ENCODE data around the gene TCF25. TPM values are rescaled to one million over a fixed set of nuclear protein-coding genes. Genes with fewer than 3 reads are reported as not detected.
"Not testable (repeated sequence)": the region's sequence is repeated elsewhere in the genome, so short reads cannot be mapped to it uniquely, and the experiment has no call there.

TCF25 gene
- total RNA-seq, 1 donor from 2014 or later: 272 TPM

DNA sequence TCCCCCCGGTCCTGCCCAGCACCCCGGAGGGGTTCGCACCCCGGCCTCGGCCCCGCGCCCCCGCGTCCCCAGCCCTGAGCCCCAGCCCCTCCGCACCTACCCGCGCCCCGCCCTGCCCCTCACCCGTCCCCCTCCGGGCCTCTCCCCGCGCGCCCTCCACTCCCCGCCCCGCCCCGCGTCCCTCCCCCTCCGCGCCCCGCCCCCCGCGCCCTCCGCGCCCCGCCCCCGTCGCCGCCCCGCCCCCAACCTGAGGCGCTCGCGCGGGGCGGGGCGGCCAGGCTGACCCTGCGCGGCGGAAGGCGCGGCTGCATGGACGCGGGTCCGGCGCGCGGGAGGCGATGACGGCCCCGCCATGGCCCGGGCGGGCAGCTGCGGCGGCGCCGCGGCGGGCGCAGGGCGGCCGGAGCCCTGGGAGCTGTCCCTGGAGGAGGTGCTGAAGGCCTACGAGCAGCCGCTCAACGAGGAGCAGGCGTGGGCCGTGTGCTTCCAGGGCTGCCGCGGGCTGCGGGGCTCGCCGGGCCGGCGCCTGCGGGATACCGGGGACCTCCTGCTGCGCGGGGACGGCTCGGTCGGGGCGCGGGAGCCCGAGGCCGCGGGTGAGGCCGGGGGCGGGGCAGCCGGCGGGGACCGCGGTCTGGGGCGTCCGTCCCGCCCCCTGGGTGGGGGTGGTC is 45.1 kb upstream of the TCF25 start, which contains the start of gene SPIRE2:
Gene SPIRE2 (plus strand): TSS at position 277 of the 671 bp plus-strand sequence. CDS start 76 bp downstream, at position 353.
- Mint-ChIP-seq H3K9me3 (ENCODE audit: unreplicated experiment) (peaks cover 8% of the 10 kb centered on the region), H3K27ac (ENCODE audit: unreplicated experiment) (peak within 1 kb of the TSS; percentile 81), H3K4me1 (ENCODE audit: low read depth, unreplicated experiment) (peaks cover 13% of the 10 kb centered on the region), H3K4me3 (ENCODE audit: unreplicated experiment) (peak within 1 kb of the TSS; percentile 93), H3K36me3 (ENCODE audit: unreplicated experiment) (no peaks in the 10 kb centered on the region), H3K27me3 (ENCODE audit: unreplicated experiment) (peaks cover 8% of the 10 kb centered on the region)
- peak; percentile 81 for DNase-seq
- TF ChIP-seq, protein P1, sequence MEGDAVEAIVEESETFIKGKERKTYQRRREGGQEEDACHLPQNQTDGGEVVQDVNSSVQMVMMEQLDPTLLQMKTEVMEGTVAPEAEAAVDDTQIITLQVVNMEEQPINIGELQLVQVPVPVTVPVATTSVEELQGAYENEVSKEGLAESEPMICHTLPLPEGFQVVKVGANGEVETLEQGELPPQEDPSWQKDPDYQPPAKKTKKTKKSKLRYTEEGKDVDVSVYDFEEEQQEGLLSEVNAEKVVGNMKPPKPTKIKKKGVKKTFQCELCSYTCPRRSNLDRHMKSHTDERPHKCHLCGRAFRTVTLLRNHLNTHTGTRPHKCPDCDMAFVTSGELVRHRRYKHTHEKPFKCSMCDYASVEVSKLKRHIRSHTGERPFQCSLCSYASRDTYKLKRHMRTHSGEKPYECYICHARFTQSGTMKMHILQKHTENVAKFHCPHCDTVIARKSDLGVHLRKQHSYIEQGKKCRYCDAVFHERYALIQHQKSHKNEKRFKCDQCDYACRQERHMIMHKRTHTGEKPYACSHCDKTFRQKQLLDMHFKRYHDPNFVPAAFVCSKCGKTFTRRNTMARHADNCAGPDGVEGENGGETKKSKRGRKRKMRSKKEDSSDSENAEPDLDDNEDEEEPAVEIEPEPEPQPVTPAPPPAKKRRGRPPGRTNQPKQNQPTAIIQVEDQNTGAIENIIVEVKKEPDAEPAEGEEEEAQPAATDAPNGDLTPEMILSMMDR (IDR thresholded peaks at IDR 0.05; ENCODE audit: partially characterized antibody, unreplicated experiment): no peak

DNA sequence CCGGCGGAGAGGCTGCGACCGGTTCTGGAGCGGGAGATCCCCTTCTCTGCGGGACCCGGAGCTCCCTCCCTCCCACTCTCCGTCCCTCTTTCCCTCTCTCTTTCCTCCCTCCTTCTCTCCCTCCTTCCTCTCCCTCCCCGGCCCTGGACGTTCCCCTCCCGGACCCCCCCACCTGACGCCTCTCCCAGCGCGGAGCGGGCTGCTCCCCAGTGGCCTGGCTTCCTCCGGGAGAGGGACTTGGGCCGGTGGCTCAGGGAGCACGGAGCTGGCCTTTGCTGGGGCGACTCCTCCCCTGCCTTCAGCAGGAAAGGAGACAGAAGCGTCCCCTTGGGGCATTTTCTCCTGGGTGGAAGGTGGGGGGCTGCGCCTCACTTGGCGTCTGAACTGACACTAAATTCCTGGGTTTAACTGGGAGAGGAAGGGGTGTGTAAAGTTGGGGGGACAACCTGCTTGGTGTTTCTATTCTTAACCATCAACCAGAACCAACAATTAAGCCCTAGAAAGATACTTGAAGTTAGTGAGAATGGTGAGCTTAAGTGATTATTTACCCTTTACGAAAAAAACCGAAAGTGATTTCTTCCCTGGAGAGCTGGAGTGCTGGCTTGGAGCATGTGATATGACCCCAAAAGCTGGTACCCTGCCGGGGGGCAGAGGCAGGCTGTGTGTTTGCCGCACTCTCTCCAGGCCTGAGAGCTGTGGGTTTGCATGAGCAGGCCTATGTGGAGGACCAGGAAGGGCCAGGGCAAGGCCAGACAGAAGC is 44.3 kb upstream of the TCF25 start:
- DNase-seq: no peak
- peak overlapping the region; percentile 93 for H3K4me3 Mint-ChIP-seq (ENCODE audit: unreplicated experiment)

DNA sequence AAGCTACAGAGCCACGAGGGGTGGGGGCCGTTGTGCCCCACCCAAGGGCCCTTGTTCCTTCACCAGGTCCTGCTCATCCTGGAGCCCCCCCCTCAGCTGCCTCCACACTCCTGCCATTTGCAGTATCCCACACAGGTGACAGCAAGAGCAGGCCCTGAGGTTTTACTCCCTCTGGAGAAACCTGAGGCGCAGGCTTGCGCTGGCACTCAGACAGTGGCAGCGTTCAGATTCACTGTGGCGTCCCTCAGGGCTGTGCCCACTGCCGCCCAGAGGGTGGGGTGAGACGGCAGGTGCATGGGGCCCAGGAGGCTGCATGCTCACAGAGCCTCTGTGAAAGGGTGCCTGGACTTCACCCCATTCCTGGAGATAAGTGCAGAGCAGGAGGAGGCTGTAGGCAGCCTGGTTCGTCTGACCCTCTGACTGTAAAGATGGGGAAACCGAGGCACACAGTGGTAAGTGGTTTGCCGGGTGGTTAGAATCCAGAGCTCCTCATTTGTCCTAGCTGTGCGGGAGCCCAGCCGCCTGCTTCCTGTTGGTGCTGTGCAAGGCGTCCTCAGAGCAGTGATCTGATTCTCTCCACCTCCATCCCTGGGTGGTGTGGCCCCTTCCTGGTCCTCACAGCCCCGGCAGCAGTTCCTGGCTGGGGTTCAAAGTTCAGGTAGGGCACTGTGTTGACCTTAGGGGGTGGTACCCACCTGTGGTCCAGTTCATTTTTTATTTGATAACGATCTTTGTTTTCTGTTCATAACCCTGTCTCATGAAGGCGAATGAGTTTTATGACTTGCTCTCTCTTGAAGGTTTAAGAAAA is 43.6 kb upstream of the TCF25 start:
- Mint-ChIP-seq H3K4me1 (ENCODE audit: low read depth, unreplicated experiment) (peaks cover 13% of the 10 kb centered on the region), H3K9me3 (ENCODE audit: unreplicated experiment) (peaks cover 9% of the 10 kb centered on the region), H3K4me3 (ENCODE audit: unreplicated experiment) (peak overlapping the region; percentile 38), H3K27ac (ENCODE audit: unreplicated experiment) (no peak overlapping the region), H3K36me3 (ENCODE audit: unreplicated experiment) (peaks cover 9% of the 10 kb centered on the region), H3K27me3 (ENCODE audit: unreplicated experiment) (peaks cover 9% of the 10 kb centered on the region)
- no peak for DNase-seq
- TF ChIP-seq, protein P1 (IDR thresholded peaks at IDR 0.05; ENCODE audit: partially characterized antibody, unreplicated experiment): no peak

More for the DNA sequence above, 44.3 kb upstream of the TCF25 start:
- H3K27ac Mint-ChIP-seq (ENCODE audit: unreplicated experiment): peak overlapping the region; percentile 81
- TF ChIP-seq, protein P1 (IDR thresholded peaks at IDR 0.05; ENCODE audit: partially characterized antibody, unreplicated experiment): no peak
- peaks cover 7% of the 10 kb centered on the region for H3K27me3 Mint-ChIP-seq (ENCODE audit: unreplicated experiment)
- H3K36me3 Mint-ChIP-seq (ENCODE audit: unreplicated experiment): peaks cover 4% of the 10 kb centered on the region
- peaks cover 13% of the 10 kb centered on the region for H3K4me1 Mint-ChIP-seq (ENCODE audit: low read depth, unreplicated experiment)
- H3K9me3 Mint-ChIP-seq (ENCODE audit: unreplicated experiment): peaks cover 9% of the 10 kb centered on the region

DNA sequence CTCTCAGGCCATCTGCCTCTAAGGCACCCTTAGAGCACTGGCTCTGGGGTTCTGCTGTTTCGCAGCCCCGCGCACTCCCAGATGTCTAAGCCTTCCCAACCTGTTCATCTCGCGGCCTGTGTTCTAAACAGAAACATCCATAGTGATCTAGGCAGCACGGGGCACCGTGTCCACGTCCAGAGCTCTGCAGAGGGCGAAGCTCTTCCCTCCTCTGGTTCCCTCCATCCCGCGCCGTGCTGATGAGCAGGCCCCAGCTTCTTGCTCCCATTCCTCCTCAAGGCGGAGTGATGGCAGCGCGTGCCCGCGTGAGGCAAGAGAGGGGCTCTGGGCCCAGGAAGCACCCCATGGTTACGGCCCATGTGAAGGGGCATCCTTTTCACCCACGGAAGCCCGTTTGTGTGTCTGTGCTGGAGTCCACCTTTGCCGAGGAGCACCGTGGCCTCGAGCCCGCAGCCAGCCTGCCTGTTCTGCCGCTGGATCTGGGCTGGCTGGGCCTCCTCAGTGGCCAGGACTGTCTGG is 41.5 kb upstream of the TCF25 start:
- Mint-ChIP-seq H3K27ac (ENCODE audit: unreplicated experiment) (peak overlapping the region; percentile 17), H3K27me3 (ENCODE audit: unreplicated experiment) (peaks cover 16% of the 10 kb centered on the region), H3K4me1 (ENCODE audit: low read depth, unreplicated experiment) (peaks cover 13% of the 10 kb centered on the region), H3K9me3 (ENCODE audit: unreplicated experiment) (peaks cover 11% of the 10 kb centered on the region), H3K36me3 (ENCODE audit: unreplicated experiment) (peaks cover 13% of the 10 kb centered on the region), H3K4me3 (ENCODE audit: unreplicated experiment) (peak overlapping the region; percentile 32)
- no peak for DNase-seq
- TF ChIP-seq, protein P1 (IDR thresholded peaks at IDR 0.05; ENCODE audit: partially characterized antibody, unreplicated experiment): no peak

DNA sequence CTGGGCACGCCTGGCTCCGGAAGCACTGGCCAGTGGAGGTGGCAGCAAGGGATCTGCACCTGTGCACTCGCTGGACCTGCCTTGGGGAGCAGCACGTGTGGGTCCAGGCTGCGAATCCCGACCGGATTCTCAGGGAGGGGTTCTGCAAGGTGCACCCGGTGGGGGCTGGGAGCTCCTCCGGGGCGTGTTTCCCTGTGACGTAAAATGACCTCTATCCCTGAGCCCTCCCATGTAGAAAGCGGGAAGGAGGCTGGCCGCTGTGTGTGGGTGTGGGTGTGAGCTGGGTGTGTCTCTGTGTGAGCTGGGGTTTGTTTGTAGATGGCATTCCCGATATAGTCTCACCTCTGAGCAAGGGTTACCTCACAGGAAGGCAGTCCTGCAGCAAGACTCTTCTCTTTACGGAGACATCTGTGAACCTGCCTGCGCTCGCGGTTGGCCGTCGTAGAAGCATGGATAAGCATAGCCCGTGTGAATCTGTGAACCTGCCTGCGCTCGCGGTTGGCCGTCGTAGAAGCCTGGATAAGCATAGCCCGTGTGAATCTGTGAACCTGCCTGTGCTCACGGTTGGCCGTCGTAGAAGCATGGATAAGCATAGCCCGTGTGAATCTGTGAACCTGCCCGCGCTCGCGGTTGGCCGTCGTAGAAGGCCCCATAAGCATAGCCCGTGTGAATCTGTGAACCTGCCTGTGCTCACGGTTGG is 39.6 kb upstream of the TCF25 start:
- not testable (repeated sequence) for H3K4me3 Mint-ChIP-seq (ENCODE audit: unreplicated experiment); H3K9me3 Mint-ChIP-seq (ENCODE audit: unreplicated experiment); H3K27ac Mint-ChIP-seq (ENCODE audit: unreplicated experiment); DNase-seq
- peaks cover 16% of the 10 kb centered on the region for H3K27me3 Mint-ChIP-seq (ENCODE audit: unreplicated experiment)
- peaks cover 13% of the 10 kb centered on the region for H3K36me3 Mint-ChIP-seq (ENCODE audit: unreplicated experiment)
- H3K4me1 Mint-ChIP-seq (ENCODE audit: low read depth, unreplicated experiment): peaks cover 10% of the 10 kb centered on the region

DNA sequence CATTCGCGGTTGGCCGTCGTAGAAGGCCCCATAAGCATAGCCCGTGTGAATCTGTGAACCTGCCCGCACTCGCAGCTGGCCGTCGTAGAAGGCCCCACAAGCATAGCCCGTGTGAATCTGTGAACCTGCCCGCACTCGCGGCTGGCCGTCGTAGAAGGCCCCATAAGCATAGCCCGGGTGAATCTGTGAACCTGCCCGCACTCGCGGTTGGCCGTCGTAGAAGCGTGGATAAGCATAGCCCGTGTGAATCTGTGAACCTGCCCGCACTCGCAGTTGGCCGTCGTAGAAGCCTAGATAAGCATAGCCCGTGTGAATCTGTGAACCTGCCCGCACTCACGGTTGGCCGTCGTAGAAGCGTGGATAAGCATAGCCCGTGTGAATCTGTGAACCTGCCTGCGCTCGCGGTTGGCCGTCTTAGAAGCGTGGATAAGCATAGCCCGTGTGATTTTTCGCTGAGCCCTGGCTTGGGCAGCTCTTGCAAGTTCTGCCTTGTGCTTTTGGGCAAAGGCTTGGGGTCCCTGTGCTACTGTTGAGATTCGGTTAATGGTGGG is 38.5 kb upstream of the TCF25 start:
- H3K4me3 Mint-ChIP-seq (ENCODE audit: unreplicated experiment); H3K27ac Mint-ChIP-seq (ENCODE audit: unreplicated experiment); DNase-seq; H3K9me3 Mint-ChIP-seq (ENCODE audit: unreplicated experiment): not testable (repeated sequence)
- Mint-ChIP-seq H3K4me1 (ENCODE audit: low read depth, unreplicated experiment) (peaks cover 12% of the 10 kb centered on the region), H3K36me3 (ENCODE audit: unreplicated experiment) (peaks cover 13% of the 10 kb centered on the region), H3K27me3 (ENCODE audit: unreplicated experiment) (peaks cover 12% of the 10 kb centered on the region)

DNA sequence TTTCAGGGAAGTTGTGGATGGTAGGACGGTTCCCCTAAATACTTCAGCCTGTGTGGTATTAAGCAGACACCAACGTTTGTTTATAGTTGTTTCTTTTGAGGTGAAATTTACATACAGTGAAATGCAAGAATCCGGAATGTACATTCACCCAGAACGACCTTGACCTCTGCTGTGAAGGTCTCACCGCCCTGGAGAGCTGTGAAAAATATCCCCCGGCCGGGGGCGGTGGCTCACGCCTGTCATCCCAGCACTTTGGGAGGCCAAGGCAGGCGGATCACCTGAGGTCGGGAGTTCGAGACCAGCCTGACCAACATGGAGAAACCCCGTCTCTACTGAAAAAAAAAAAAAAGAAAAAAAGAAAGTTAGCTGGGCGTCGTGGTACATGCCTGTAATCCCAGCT is 36.9 kb upstream of the TCF25 start:
- peaks cover 12% of the 10 kb centered on the region for H3K27me3 Mint-ChIP-seq (ENCODE audit: unreplicated experiment)
- peaks cover 13% of the 10 kb centered on the region for H3K36me3 Mint-ChIP-seq (ENCODE audit: unreplicated experiment)
- not testable (repeated sequence) for H3K27ac Mint-ChIP-seq (ENCODE audit: unreplicated experiment); H3K9me3 Mint-ChIP-seq (ENCODE audit: unreplicated experiment); H3K4me1 Mint-ChIP-seq (ENCODE audit: low read depth, unreplicated experiment); DNase-seq; H3K4me3 Mint-ChIP-seq (ENCODE audit: unreplicated experiment)
